Vagina (tissue), 2 donors: ENCODE data around the gene STOX2. TPM values are rescaled to one million over a fixed set of nuclear protein-coding genes. Genes with fewer than 3 reads are reported as not detected.

Experiments
- DNase-seq, 2 donors: peaks; one replicate each; pipeline ENCODE4 v3.0.0-alpha.2; 2017; ENCODE audit errors: extremely low spot score in 2 of 2
- H3K27ac ChIP-seq: fragments of 200-600 bp; sonication (generic); one replicate; pipeline ENCODE4 v1.5.1; 2019
- H3K27me3 ChIP-seq: fragments of 200-600 bp; sonication (generic); one replicate; pipeline ENCODE4 v1.5.1; 2019
- H3K36me3 ChIP-seq, 2 donors: fragments of 200-600 bp; sonication (generic); one replicate each; pipeline ENCODE4 v1.5.1; 2017 to 2019
- H3K4me1 ChIP-seq: fragments of 200-600 bp; sonication (generic); one replicate; pipeline ENCODE4 v1.5.1; 2019
- H3K4me3 ChIP-seq, 2 donors: fragments of 200-600 bp; sonication (generic); 1 replicate in 1 of 2; 2 replicates in 1 of 2; pipeline ENCODE4 v1.5.1; 2016 to 2019
- H3K9me3 ChIP-seq: fragments of 200-600 bp; sonication (generic); one replicate; pipeline ENCODE4 v1.5.1; 2019
- POLR2A ChIP-seq, 2 donors: fragments of 450-650 bp; IDR thresholded peaks; one replicate each; pipeline ENCODE4 v1.6.1; 2017; ENCODE audit warnings: antibody characterized with exemption in 2 of 2, mild to moderate bottlenecking in 2 of 2, moderate library complexity in 2 of 2
- POLR2AphosphoS5 ChIP-seq, 2 donors: sonication (generic); formaldehyde crosslinking; IDR thresholded peaks; one replicate each; pipeline ENCODE4 v1.9.0; 2017; ENCODE audit warnings: antibody characterized with exemption in 2 of 2, mild to moderate bottlenecking in 2 of 2, low read depth in 1 of 2; ENCODE audit not compliant: insufficient read depth in 1 of 2
- intact Hi-C: fragments of 100-400 bp; cut with DNase I; formaldehyde crosslinking; loops from one replicate; pipeline ENCODE4 v1.15.1; 2023
- total RNA-seq: library from RNA; depleted of rRNA; stranded (reverse); fragments of >200 nt; gene quantifications from one replicate; pipeline ENCODE4 v1.2.3, GENCODE V29; 2016
- TF ChIP-seq, protein P1 (sequence below), 3 experiments: fragments of 450-650 bp in 2 of 3; fragments of 200-600 bp in 1 of 3; sonication (generic) in 1 of 3; IDR thresholded peaks; one replicate each; pipeline ENCODE4 v1.5.1; 2017 to 2019; ENCODE audit warnings: antibody characterized with exemption in 3 of 3, mild to moderate bottlenecking in 2 of 3, moderate library complexity in 2 of 3

STOX2 gene
- total RNA-seq, 1 donor from 2014 or later: 11.5 TPM

DNA sequence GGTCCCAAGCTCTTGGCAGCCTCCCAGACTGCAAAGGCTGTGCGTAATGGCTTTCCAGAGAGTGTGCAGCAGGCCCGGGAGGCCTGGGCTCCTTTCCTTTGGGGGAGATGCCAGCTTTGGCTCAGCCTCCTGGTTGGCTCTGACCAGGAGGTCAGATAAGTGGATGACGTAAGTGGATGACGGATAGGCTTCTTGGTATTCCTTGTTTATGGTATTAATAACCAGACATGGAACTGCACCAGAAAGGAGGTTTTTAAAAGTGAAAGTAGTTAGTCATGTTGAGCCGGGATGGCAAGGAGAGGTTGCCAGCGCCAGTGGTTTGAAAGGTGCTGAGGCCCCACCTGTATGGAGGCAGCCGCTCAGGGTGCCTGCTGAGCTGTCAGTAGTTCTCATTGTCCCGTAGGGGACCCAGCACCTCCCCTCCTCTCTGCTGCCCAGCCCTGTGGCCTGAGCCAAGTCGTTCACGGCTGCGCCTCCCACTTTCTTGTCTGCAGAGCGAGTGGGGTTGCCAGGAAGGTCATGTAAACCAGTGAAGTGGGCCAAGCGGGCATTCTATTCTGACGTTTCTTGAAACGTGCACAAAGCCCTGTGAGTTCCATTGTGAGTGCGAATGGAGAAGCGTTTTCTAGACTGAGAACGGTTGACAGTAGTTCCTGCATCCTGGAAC is 28.7 kb upstream of the STOX2 start:
- Histone ChIP-seq H3K36me3 (no peaks in the 10 kb centered on the region), H3K4me3 (peak overlapping the region; percentile 38), H3K27me3 (no peaks in the 10 kb centered on the region), H3K27ac (peak overlapping the region; percentile 27), H3K9me3 (no peaks in the 10 kb centered on the region), H3K4me1 (peaks cover 9% of the 10 kb centered on the region)
- no peak for DNase-seq
- intact Hi-C loops: no loop called here
- TF ChIP-seq POLR2A (IDR thresholded peaks at IDR 0.05) (no peak), POLR2AphosphoS5 (IDR thresholded peaks at IDR 0.05; ENCODE audit: insufficient read depth in 1 of 2, low read depth in 1 of 2) (peak in 1 of 2 donors; percentile 45)

DNA sequence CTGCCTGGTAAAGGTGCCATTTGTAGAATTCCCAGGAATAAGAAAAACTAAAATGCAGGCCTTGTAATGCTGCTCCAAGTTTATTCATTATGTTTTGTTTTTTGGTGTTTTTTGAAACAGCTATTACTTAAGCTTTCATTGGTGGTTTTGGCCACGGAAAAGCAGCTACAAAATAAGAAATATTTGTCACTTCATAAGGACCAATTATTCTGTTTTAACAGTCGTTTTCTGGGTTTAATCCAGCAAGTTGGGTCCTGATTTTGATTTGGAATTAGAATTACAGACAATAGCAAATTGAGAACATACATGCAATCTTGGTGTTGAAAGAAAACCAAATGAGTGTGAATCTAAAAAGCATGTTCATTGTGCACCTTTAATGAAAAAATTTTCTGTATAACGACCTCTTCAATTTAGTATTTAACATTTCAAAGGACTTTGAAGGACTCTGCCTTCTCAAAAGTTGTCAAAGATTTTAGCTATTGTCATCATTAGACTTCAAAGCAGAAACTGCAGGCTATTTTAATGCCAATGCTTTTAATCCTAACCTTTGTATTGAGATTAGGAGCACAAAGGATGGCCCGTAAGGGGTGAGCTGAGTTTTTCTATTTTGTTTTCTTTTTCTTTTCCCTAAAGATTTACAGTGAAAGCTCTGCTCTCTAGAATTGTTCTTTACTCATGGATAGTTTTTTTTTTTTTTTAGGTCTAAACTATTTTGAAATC is 26.7 kb upstream of the STOX2 start:
- intact Hi-C loops: no loop called here
- peaks cover 9% of the 10 kb centered on the region for H3K4me1 ChIP-seq

DNA sequence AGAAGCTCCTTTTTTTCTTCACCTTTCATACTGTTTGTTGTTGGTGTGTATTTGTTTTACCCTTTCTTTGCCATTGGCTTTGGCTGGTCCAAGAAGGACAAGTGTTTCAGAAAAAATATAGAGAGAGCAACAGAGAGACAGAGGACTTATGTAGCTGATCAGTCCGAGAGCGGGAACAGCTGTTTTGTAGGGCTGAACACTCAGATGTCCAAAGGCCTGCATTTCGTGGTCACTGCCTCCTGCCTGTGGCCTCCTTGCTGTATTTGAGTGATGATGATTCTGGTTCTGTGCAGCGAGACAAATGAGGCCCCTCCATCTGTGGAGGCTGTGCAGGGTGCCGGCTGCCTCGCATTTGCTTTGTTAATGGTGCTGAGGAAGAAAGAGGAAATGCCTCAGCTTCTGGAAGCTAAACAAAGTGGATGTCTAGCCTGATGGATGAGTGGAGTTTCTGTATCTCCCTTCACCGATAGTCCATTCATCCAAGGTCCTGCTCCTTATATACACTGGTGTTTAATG is 19.8 kb upstream of the STOX2 start:
- H3K4me1 ChIP-seq: no peaks in the 10 kb centered on the region

More for the DNA sequence above, 26.7 kb upstream of the STOX2 start:
- TF ChIP-seq, protein P1, sequence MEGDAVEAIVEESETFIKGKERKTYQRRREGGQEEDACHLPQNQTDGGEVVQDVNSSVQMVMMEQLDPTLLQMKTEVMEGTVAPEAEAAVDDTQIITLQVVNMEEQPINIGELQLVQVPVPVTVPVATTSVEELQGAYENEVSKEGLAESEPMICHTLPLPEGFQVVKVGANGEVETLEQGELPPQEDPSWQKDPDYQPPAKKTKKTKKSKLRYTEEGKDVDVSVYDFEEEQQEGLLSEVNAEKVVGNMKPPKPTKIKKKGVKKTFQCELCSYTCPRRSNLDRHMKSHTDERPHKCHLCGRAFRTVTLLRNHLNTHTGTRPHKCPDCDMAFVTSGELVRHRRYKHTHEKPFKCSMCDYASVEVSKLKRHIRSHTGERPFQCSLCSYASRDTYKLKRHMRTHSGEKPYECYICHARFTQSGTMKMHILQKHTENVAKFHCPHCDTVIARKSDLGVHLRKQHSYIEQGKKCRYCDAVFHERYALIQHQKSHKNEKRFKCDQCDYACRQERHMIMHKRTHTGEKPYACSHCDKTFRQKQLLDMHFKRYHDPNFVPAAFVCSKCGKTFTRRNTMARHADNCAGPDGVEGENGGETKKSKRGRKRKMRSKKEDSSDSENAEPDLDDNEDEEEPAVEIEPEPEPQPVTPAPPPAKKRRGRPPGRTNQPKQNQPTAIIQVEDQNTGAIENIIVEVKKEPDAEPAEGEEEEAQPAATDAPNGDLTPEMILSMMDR (IDR thresholded peaks at IDR 0.05): no peak
- TF ChIP-seq POLR2A (IDR thresholded peaks at IDR 0.05): no peak
- TF ChIP-seq POLR2AphosphoS5 (IDR thresholded peaks at IDR 0.05; ENCODE audit: insufficient read depth in 1 of 2, low read depth in 1 of 2): no peak
- Histone ChIP-seq H3K27me3 (no peaks in the 10 kb centered on the region), H3K9me3 (no peaks in the 10 kb centered on the region), H3K36me3 (no peaks in the 10 kb centered on the region), H3K27ac (no peak overlapping the region), H3K4me3 (no peak overlapping the region)
- DNase-seq: no peak

DNA sequence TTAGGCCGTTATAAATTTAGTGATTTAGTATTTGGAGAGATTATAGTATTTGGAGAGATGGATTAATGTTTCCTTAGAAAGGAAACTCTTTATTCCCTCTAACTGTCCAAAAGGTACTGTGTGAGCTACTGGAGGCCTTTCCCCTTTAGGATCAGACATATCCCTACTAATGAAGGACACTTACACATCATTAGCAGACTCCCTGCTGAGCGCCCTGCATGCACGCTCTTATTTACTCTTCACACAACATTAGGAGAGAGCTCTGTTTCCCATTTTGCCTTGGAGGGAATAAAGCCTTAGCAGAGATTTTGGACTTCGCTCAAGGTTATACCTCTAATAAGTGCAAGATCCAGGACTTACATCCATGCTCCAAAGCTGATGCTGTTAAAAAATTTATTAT is 17.8 kb upstream of the STOX2 start:
- H3K27me3 ChIP-seq: no peaks in the 10 kb centered on the region
- H3K9me3 ChIP-seq: no peaks in the 10 kb centered on the region
- H3K4me1 ChIP-seq: no peaks in the 10 kb centered on the region
- no peaks in the 10 kb centered on the region for H3K36me3 ChIP-seq
- H3K27ac ChIP-seq: no peak overlapping the region
- no peak overlapping the region for H3K4me3 ChIP-seq
- intact Hi-C loops: no loop called here
- TF ChIP-seq POLR2AphosphoS5 (IDR thresholded peaks at IDR 0.05; ENCODE audit: insufficient read depth in 1 of 2, low read depth in 1 of 2) (no peak), POLR2A (IDR thresholded peaks at IDR 0.05) (no peak)
- TF ChIP-seq, protein P1 (IDR thresholded peaks at IDR 0.05): no peak
- DNase-seq: no peak

More for the DNA sequence above, 19.8 kb upstream of the STOX2 start:
- Histone ChIP-seq H3K36me3 (no peaks in the 10 kb centered on the region), H3K27me3 (no peaks in the 10 kb centered on the region), H3K9me3 (no peaks in the 10 kb centered on the region), H3K27ac (no peak overlapping the region), H3K4me3 (no peak overlapping the region)
- intact Hi-C loops: no loop called here
- TF ChIP-seq POLR2A (IDR thresholded peaks at IDR 0.05) (no peak), POLR2AphosphoS5 (IDR thresholded peaks at IDR 0.05; ENCODE audit: insufficient read depth in 1 of 2, low read depth in 1 of 2) (no peak)
- TF ChIP-seq, protein P1 (IDR thresholded peaks at IDR 0.05): no peak
- DNase-seq: no peak

DNA sequence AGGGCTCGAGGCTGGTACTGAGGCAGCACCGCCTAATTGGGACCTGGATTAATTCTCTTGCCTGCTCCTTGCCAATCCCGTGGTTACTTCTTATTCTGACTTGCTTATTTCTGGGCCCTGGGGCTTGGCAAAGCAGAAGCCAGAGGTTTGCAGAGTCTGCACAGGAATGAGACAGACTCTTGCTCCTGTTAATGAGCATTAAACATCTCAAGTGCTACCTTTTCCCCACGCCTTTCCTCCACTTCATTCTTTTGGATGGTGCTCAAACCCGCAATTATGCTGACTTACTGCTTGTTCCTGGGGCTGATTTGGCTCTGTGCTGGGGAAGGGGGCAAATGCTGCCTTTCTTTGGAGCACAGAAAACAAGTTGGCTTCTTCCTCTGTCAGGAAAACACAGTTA is 16.5 kb upstream of the STOX2 start:
- no peak overlapping the region for H3K4me3 ChIP-seq
- H3K36me3 ChIP-seq: no peaks in the 10 kb centered on the region
- intact Hi-C loops: no loop called here
- H3K9me3 ChIP-seq: no peaks in the 10 kb centered on the region
- H3K27ac ChIP-seq: no peak overlapping the region
- DNase-seq: no peak
- no peak for TF ChIP-seq POLR2A (IDR thresholded peaks at IDR 0.05)
- TF ChIP-seq, protein P1 (IDR thresholded peaks at IDR 0.05): no peak
- no peak for TF ChIP-seq POLR2AphosphoS5 (IDR thresholded peaks at IDR 0.05; ENCODE audit: insufficient read depth in 1 of 2, low read depth in 1 of 2)
- H3K4me1 ChIP-seq: no peaks in the 10 kb centered on the region
- no peaks in the 10 kb centered on the region for H3K27me3 ChIP-seq
